ENCODE data around the gene COPS4. TPM values are rescaled to one million over a fixed set of nuclear protein-coding genes. Genes with fewer than 3 reads are reported as not detected.
"Not testable (repeated sequence)": the region's sequence is repeated elsewhere in the genome, so short reads cannot be mapped to it uniquely, and the experiment has no call there.

The COPS4 gene
- total RNA-seq, 1 donor from 2014 or later, result 24.3 TPM

DNA sequence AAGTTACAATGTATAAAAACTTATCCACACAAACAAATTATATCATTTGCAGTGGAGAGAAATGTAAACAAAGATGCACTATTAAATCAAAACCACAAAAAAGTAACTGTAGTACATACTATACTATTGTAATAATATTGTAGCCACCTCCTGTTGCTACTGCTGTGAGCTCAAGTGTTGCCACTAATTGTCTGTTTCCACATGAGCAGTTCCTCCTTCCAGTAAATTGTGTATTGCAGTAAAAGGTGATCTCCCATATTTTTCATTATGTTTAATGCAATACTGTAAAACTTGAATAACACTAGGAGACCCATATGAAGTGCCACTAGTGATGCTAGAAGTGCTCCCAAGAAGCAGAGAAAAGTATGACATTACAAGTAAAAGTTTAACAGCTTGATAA is 36.1 kb upstream of the COPS4 start:
- H3K27ac ChIP-seq, result no peak overlapping the region
- no peaks in the 10 kb centered on the region for H3K4me1 ChIP-seq
- ATAC-seq (no peak), DNase-seq (no peak)
- H3K4me3 ChIP-seq, result no peak overlapping the region
- H3K36me3 ChIP-seq, result no peaks in the 10 kb centered on the region
- TF ChIP-seq, protein P1, sequence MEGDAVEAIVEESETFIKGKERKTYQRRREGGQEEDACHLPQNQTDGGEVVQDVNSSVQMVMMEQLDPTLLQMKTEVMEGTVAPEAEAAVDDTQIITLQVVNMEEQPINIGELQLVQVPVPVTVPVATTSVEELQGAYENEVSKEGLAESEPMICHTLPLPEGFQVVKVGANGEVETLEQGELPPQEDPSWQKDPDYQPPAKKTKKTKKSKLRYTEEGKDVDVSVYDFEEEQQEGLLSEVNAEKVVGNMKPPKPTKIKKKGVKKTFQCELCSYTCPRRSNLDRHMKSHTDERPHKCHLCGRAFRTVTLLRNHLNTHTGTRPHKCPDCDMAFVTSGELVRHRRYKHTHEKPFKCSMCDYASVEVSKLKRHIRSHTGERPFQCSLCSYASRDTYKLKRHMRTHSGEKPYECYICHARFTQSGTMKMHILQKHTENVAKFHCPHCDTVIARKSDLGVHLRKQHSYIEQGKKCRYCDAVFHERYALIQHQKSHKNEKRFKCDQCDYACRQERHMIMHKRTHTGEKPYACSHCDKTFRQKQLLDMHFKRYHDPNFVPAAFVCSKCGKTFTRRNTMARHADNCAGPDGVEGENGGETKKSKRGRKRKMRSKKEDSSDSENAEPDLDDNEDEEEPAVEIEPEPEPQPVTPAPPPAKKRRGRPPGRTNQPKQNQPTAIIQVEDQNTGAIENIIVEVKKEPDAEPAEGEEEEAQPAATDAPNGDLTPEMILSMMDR (IDR thresholded peaks at IDR 0.05), result no peak
- H3K9me3 ChIP-seq, result no peaks in the 10 kb centered on the region
- intact Hi-C loops (cut with DNase I), result no loop called here
- H3K27me3 ChIP-seq, result no peaks in the 10 kb centered on the region

DNA sequence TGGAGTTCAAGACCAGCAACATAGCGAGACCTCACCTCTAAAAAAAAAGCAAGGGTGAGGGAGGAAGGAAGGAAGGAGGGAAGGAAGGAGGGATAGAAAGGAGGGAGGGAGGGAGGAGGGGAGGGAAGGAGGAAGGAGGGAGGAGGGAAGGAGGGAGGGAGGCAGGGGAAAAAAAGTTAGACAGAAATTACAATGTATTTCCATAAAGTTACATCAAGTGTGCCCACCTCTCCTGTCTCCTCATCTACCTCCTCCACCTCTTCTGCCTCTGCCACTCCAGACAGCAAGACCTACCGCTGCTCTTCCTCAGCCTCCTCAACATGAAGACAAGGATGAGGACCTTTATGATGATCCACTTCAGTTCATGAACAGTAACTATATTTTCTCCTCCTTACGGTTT is 32.7 kb upstream of the COPS4 start:
- Histone ChIP-seq H3K27ac (no peak overlapping the region), H3K9me3 (no peaks in the 10 kb centered on the region), H3K4me3 (no peak overlapping the region), H3K27me3 (no peaks in the 10 kb centered on the region), H3K36me3 (no peaks in the 10 kb centered on the region), H3K4me1 (no peaks in the 10 kb centered on the region)
- DNase-seq (no peak), ATAC-seq (no peak)
- TF ChIP-seq, protein P1 (IDR thresholded peaks at IDR 0.05), result no peak
- intact Hi-C loops (cut with DNase I), result no loop called here

DNA sequence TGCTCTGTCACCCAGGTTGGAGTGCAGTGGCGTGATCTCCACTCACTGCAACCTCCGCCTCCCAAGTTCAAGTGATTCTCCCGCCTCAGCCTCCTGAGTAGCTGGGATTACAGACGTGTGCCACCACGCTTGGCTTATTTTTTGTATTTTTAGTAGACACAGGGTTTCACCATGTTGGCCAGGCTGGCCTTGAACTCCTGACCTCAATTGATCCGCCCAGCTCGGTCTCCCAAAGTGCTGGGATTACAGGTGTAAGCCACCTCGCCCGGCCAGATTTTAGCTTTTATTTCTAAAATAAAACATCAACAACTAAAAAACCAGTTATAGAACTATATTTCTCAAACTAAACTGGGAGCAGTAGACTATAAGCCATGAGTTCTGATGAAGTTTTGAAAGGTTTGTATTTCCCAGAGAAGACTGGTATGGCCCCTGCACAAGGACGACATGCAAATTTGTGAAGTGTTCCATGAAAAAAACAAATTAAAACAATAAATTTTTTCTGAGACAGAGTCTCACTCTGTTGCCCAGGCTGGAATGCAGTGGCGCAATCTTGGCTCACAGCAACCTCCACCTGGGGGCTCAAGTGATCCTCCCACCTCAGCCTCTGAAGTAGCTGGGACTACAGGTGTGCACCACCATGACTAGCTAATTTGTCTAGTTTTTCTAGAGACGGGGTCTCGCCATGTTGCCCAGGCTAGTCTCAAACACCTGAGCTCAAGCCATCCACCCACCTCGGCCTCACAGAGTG is 31.8 kb upstream of the COPS4 start:
- H3K27me3 ChIP-seq; H3K9me3 ChIP-seq; H3K36me3 ChIP-seq; H3K4me1 ChIP-seq; intact Hi-C loops (cut with DNase I); ATAC-seq; H3K27ac ChIP-seq; DNase-seq; H3K4me3 ChIP-seq: not testable (repeated sequence)

DNA sequence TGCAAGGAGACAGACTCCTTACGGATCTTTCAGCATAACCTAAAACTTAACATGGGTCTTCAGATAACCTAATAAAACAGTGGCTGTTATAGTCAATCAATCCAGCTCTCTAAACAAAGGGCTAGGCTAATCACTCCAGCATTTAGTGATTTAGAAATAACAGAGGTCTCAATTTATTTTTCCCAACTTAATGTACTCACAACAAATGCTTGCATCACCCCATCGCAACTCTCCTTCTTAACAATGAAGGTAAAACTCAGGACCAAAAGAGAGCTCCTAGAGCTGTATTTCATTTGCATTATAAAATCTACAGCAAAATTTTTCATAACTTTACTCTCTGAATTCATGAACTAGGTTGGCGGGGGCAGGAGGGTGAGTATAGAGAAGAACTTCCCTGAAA is 25.5 kb upstream of the COPS4 start:
- Histone ChIP-seq H3K4me1 (peaks cover 35% of the 10 kb centered on the region), H3K27me3 (no peaks in the 10 kb centered on the region), H3K36me3 (no peaks in the 10 kb centered on the region), H3K9me3 (no peaks in the 10 kb centered on the region), H3K27ac (peak overlapping the region; percentile 91), H3K4me3 (peak overlapping the region; percentile 90)
- intact Hi-C loops (cut with DNase I), result no loop called here
- no peak for DNase-seq
- TF ChIP-seq, protein P1 (IDR thresholded peaks at IDR 0.05), result no peak
- no peak for ATAC-seq

DNA sequence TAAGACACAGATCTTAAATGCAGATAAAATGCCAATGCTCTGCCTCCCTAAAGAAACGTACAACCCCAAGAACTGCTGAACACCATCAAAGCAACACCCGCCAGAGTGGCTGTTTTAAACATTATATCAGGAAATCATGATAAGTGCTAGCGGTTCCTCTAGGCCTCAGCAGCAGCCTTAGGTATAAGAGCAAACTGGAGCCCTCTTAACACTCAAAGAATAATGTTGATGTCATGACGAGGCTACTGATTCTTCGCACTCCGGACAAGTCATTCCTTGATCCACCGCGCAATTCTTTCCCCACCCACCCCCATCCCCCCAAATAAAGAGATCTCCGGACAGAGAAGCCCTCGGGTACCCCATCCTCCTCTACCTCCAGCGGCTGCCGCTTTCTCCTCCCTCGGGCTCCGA is 24.9 kb upstream of the COPS4 start:
- H3K27me3 ChIP-seq, result no peaks in the 10 kb centered on the region
- peaks cover 35% of the 10 kb centered on the region for H3K4me1 ChIP-seq
- H3K27ac ChIP-seq, result peak overlapping the region; percentile 91
- H3K9me3 ChIP-seq, result no peaks in the 10 kb centered on the region
- TF ChIP-seq, protein P1 (IDR thresholded peaks at IDR 0.05), result no peak
- DNase-seq (no peak), ATAC-seq (no peak)
- intact Hi-C loops (cut with DNase I), result no loop called here
- peak overlapping the region; percentile 90 for H3K4me3 ChIP-seq
- no peaks in the 10 kb centered on the region for H3K36me3 ChIP-seq

DNA sequence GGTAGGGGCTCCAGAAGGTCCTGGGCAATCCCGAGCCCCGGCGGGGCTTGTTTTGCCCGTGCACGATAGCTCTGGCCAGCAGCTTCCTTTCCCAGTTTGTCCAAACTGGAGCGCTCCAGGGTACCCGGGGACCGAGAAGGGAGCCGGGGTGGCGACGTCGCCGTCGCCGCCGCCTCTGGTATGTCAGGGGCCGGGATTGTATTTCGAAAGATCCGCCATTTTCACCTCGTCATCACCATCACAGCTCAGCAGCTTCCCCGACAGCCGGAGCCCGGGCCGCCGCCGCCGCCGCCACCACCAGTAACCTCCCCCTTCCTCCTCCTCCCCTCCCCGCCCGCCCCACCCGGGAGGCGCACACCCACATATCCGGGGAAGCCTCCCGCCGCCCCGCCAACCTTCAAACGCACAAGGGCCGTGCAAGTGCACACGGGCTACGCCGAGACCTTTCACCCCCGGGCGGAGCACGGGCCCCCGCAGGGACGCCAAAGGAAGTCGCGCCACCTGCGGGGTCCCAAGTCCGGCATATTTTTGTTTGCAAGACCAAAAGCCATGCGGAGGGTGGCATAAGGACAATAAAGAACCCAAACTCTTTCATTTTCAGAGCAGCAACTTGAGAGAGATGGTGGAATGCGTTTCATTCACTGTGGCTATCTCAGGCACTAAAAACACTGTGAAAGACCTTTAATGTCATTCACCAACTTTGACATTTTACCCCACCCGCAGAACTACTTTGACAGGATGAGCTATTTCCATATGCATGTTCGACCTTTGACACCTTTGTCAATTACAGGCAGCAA is 24.3 kb upstream of the COPS4 start, which contains the start of gene LIN54:
Gene LIN54, minus strand, starts transcription at position 302 of the 797 bp plus-strand sequence. CDS start 25,979 bp downstream, outside the sequence.
- DNase-seq, result peak; percentile 93
- TF ChIP-seq, protein P1 (IDR thresholded peaks at IDR 0.05), result no peak
- ATAC-seq, result peak; percentile 69
- H3K4me3 ChIP-seq, result peak within 1 kb of the TSS; percentile 90
- intact Hi-C loops (cut with DNase I), result no loop called here
- peaks cover 35% of the 10 kb centered on the region for H3K4me1 ChIP-seq
- peak within 1 kb of the TSS; percentile 91 for H3K27ac ChIP-seq
- no peaks in the 10 kb centered on the region for H3K9me3 ChIP-seq
- H3K27me3 ChIP-seq, result no peaks in the 10 kb centered on the region
- H3K36me3 ChIP-seq, result no peaks in the 10 kb centered on the region
